HFFc6 (cell line): ENCODE data around the gene STXBP1. TPM values are rescaled to one million over a fixed set of nuclear protein-coding genes. Genes with fewer than 3 reads are reported as not detected.
"Not testable (repeated sequence)": the region's sequence is repeated elsewhere in the genome, so short reads cannot be mapped to it uniquely, and the experiment has no call there.

Source experiments
- DNase-seq: peaks from one replicate; pipeline ENCODE4 v3.0.0-alpha.2; 2018
- H3K27ac Mint-ChIP-seq: 2 replicates; pipeline ENCODE4 v1.8.0; 2020; ENCODE audit warnings: mild to moderate bottlenecking, mixed read lengths
- H3K27me3 Mint-ChIP-seq: 2 replicates; pipeline ENCODE4 v1.8.0; 2021; ENCODE audit warnings: mild to moderate bottlenecking, moderate library complexity, mixed read lengths; ENCODE audit not compliant: insufficient read depth
- H3K36me3 Mint-ChIP-seq: 2 replicates; pipeline ENCODE4 v1.8.0; 2021; ENCODE audit warnings: low read depth, mixed read lengths
- H3K4me1 Mint-ChIP-seq: 2 replicates; pipeline ENCODE4 v1.8.0; 2020; ENCODE audit warnings: low read depth, mixed read lengths
- H3K4me3 Mint-ChIP-seq: 2 replicates; pipeline ENCODE4 v1.8.0; 2020; ENCODE audit warnings: mild to moderate bottlenecking, moderate library complexity, mixed read lengths
- H3K9me3 Mint-ChIP-seq: 2 replicates; pipeline ENCODE4 v1.8.0; 2020; ENCODE audit warnings: mild to moderate bottlenecking, mixed read lengths
- total RNA-seq, 6 experiments: library from RNA; stranded (reverse); fragmentation: NEBNext Ultra II Directional; extraction: Animal tissue kit (Norgen Biotek cat#: 25700); gene quantifications; 2 replicates in 1 of 6; 3 replicates in 5 of 6; pipeline ENCODE4 v1.2.3, GENCODE V29; 2021
- TF ChIP-seq, protein P1 (sequence below): fragments of 200-600 bp; sonication (generic); IDR thresholded peaks from 2 replicates; pipeline ENCODE4 v1.5.0; 2021; ENCODE audit warnings: antibody characterized with exemption, mild to moderate bottlenecking

Gene STXBP1
- total RNA-seq, 6 experiments from 2014 or later, result 61.9 to 90.7 (median 73.6) TPM

DNA sequence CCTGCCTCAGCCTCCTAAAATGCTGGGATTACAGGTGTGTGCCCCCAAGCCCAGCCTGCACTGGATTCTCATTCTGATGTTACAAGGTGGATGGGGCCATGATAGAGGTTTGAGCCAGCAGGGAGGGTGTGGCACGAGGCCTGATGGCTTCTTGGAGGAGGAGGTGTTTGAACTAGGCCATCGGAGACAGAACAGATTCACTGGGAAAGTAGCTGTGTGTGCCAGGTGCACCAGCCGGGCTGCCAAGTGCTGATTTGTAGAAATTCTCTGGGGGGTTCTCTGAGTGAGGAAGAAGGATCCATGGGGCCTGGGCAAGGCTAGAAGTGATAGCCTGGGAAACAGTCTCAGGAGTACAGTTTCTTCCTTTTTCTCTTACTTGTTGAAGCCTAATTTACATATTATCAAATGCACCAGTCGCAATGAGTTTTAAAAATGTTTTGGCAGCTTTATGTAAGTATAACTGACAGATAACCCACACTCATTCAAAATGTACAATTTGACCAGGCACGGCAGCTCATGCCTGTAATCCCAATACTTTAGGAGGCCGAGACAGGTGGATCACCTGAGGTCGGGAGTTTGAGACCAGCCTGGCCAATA is 31.1 kb upstream of the STXBP1 start:
- H3K27me3 Mint-ChIP-seq, result no peaks in the 10 kb centered on the region; the same call in 1 of the 2 replicates
- DNase-seq, result no peak
- H3K4me3 Mint-ChIP-seq, result peak overlapping the region; percentile 88
- H3K36me3 Mint-ChIP-seq, result peaks cover 17% of the 10 kb centered on the region
- TF ChIP-seq, protein P1, sequence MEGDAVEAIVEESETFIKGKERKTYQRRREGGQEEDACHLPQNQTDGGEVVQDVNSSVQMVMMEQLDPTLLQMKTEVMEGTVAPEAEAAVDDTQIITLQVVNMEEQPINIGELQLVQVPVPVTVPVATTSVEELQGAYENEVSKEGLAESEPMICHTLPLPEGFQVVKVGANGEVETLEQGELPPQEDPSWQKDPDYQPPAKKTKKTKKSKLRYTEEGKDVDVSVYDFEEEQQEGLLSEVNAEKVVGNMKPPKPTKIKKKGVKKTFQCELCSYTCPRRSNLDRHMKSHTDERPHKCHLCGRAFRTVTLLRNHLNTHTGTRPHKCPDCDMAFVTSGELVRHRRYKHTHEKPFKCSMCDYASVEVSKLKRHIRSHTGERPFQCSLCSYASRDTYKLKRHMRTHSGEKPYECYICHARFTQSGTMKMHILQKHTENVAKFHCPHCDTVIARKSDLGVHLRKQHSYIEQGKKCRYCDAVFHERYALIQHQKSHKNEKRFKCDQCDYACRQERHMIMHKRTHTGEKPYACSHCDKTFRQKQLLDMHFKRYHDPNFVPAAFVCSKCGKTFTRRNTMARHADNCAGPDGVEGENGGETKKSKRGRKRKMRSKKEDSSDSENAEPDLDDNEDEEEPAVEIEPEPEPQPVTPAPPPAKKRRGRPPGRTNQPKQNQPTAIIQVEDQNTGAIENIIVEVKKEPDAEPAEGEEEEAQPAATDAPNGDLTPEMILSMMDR, result no peak
- H3K27ac Mint-ChIP-seq, result peak overlapping the region; percentile 57
- peaks cover 66% of the 10 kb centered on the region for H3K4me1 Mint-ChIP-seq
- peaks cover 14% of the 10 kb centered on the region for H3K9me3 Mint-ChIP-seq

DNA sequence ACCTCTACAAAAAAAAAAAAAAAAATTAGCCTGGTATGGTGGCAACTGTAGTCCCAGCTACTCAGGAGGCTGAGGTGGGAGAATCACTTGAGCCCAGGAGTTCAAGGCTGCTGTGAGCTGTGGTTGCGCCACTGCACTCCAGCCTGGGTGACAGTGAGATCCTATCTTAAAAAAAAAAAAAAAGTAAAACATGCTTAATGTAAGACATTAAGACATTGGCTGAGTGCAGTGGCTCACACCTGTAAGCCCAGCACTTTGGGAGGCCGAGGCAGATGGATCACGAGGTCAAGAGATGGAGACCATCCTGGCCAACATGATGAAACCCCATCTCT is 27.6 kb upstream of the STXBP1 start:
- H3K9me3 Mint-ChIP-seq, result peaks cover 14% of the 10 kb centered on the region
- H3K4me1 Mint-ChIP-seq, result peaks cover 58% of the 10 kb centered on the region
- peaks cover 17% of the 10 kb centered on the region for H3K36me3 Mint-ChIP-seq
- H3K27ac Mint-ChIP-seq, result peak overlapping the region; percentile 81
- not testable (repeated sequence) for DNase-seq, H3K27me3 Mint-ChIP-seq
- peak overlapping the region; percentile 41 for H3K4me3 Mint-ChIP-seq

DNA sequence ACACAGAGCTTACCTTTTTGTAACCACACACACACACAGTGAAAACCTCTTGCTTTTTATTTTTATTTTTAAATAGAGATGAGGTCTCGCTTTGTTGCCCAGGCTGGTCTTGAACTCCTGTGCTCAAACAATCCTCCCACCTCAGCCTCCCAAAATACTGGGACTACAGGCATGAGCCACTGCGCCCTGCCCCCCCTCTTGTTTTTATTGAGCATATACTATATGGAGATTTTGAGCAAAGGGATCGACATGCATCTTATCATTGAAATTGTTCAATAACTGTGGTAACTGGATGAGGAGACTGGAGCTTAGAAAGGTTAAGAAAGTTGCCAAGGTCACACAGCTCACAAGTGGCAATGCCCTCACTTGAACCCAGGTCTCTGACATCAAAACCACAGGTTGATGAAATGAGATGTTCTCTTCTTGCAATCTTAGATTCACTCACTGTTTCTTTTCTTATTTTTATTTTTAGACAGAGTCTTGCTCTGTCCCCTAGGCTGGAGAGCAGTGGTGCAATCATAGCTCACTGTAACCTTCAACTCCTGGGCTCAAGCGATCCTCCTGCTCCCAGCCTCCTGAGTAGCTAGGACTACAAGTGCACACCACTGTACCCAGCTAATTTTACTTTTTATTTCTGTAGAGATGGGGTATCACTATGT is 26.8 kb upstream of the STXBP1 start:
- Mint-ChIP-seq H3K9me3 (peaks cover 14% of the 10 kb centered on the region), H3K27ac (peak overlapping the region; percentile 81), H3K4me3 (no peak overlapping the region), H3K36me3 (peaks cover 17% of the 10 kb centered on the region), H3K27me3 (no peaks in the 10 kb centered on the region), H3K4me1 (peaks cover 59% of the 10 kb centered on the region)
- no peak for DNase-seq
- TF ChIP-seq, protein P1, result no peak

DNA sequence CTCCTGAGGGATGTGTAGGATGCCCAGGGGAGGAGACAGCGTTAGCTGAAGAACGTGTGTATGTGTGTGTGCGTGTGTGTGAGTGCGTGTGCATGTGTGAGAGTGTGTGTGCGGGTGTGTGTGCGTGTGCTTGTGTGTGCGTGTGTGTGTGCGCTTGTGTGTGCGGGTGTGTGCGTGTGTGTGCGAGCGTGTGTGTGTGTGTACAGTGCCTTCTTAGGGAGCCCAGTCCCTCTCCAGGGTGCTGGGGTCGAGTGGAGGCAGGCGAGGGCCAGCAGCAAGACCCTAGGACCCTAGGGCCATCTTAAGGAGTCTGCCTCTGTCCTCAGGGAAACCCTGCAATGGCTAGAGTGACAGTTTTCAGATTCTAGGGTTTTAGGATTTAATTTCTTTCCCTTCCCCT is 26.0 kb upstream of the STXBP1 start:
- TF ChIP-seq, protein P1, result no peak
- Mint-ChIP-seq H3K27ac (peak overlapping the region; percentile 81), H3K4me3 (no peak overlapping the region)

DNA sequence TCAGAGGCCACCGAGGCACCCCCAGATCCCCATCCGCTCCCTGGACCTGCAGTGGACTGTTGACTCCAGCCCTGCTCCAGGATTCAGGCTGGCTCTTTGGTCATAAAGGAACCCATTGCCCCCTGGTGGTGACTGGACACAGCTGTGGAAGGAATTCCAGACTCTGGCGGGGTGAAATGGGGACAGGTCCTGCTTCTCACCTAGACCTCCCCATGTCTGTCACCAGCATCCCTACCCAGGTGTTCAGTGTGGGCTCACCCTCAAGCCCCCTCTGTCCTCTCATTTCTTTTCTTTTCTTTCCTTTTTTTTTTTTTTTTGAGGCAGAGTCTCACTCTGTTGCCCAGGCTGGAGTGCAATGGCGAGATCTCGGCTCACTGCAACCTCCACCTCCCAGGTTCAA is 25.5 kb upstream of the STXBP1 start:
- peaks cover 52% of the 10 kb centered on the region for H3K4me1 Mint-ChIP-seq
- TF ChIP-seq, protein P1, result peak; percentile 94
- H3K36me3 Mint-ChIP-seq, result peaks cover 7% of the 10 kb centered on the region
- H3K27me3 Mint-ChIP-seq, result no peaks in the 10 kb centered on the region
- peak overlapping the region; percentile 20; the same call in 1 of the 2 replicates for H3K27ac Mint-ChIP-seq
- no peak overlapping the region for H3K4me3 Mint-ChIP-seq
- DNase-seq, result peak; percentile 73
- peaks cover 14% of the 10 kb centered on the region for H3K9me3 Mint-ChIP-seq

More for the DNA sequence above, 26.0 kb upstream of the STXBP1 start:
- H3K36me3 Mint-ChIP-seq, result peaks cover 9% of the 10 kb centered on the region
- DNase-seq, result no peak
- peaks cover 14% of the 10 kb centered on the region for H3K9me3 Mint-ChIP-seq
- peaks cover 52% of the 10 kb centered on the region for H3K4me1 Mint-ChIP-seq
- no peaks in the 10 kb centered on the region for H3K27me3 Mint-ChIP-seq

DNA sequence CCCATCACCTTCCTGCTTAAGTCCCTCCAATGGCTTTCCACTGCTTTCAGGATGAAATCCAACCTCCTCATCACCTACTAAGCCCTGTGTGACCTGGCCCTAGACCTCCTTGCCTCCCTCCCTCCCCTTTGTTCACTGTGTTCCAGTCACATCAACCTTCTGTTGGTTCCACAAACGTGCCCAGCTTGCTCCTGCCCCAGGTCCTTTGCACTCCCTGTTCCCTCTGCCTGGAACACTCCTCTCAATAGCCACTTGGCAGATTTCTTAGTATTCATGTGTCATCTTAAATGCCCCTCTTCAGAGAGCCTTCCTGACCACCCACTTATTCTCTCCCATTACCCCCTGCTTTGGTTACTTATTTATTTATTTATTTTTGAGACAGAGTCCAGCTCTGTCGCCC is 24.1 kb upstream of the STXBP1 start:
- no peak overlapping the region for H3K27ac Mint-ChIP-seq
- no peak for DNase-seq
- peaks cover 52% of the 10 kb centered on the region for H3K4me1 Mint-ChIP-seq
- H3K4me3 Mint-ChIP-seq, result no peak overlapping the region
- H3K36me3 Mint-ChIP-seq, result peaks cover 7% of the 10 kb centered on the region
- TF ChIP-seq, protein P1, result no peak
- peaks cover 9% of the 10 kb centered on the region for H3K9me3 Mint-ChIP-seq
- H3K27me3 Mint-ChIP-seq, result no peaks in the 10 kb centered on the region
